GM21576 (cell line): Measurements from ENCODE around the gene RSPRY1.
"Not testable (repeated sequence)": the region's sequence is repeated elsewhere in the genome, so short reads cannot be mapped to it uniquely, and the experiment has no call there.

Source experiments
- ATAC-seq: cut with Tn5 transposase; IDR thresholded peaks from one replicate; pipeline ENCODE4 v1.9.1; 2021; ENCODE audit warnings: mild to moderate bottlenecking, moderate library complexity; ENCODE audit not compliant: unreplicated experiment

RSPRY1 gene

DNA sequence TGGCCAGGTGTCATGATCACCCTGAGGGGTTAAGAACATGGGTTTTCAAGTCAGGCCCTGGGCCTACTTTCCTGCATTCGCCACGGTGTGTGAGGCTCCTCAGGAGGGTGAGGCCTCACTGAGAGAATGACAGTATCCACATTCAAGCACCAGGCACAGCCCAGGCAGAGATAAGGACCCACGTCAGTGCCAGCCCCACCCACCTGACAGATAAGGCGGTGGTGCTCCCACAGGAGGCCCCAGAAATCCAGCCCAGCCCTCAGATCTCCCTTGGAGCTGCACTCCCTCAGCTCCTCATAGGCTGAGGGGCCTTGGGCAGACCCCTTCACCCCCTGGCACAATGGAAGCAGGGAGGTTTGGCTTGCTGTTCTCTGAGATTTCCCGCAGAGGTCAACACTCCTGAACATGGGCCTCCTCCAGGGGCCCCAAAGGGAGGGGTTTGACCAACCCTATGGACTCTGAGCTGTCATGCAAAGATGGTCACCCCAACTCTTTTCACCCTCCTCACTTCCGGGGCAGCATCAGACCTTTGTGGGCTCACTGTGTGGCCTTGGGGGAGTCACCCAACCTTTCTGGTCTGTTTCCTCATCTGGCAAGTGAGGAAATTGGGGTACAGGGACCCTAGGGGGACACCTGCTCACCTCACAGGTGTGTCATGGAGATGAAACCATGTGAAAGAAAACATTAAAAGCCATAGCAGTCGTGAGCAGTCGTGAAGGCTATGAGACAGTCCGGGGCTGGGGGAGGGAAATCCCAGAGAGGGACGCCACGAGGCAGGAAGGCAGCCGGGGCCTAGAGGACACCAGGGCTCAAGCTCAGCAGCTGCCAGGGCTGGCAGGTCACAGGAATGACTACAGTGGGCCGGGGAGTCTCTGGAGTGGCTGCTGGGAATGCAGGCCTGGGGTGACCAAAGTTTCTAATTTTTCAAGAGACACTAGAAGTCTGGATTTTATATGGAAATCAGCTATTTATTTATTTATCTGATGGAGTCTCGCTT, 83.0 kb downstream of the RSPRY1 start:
- no peak for ATAC-seq

DNA sequence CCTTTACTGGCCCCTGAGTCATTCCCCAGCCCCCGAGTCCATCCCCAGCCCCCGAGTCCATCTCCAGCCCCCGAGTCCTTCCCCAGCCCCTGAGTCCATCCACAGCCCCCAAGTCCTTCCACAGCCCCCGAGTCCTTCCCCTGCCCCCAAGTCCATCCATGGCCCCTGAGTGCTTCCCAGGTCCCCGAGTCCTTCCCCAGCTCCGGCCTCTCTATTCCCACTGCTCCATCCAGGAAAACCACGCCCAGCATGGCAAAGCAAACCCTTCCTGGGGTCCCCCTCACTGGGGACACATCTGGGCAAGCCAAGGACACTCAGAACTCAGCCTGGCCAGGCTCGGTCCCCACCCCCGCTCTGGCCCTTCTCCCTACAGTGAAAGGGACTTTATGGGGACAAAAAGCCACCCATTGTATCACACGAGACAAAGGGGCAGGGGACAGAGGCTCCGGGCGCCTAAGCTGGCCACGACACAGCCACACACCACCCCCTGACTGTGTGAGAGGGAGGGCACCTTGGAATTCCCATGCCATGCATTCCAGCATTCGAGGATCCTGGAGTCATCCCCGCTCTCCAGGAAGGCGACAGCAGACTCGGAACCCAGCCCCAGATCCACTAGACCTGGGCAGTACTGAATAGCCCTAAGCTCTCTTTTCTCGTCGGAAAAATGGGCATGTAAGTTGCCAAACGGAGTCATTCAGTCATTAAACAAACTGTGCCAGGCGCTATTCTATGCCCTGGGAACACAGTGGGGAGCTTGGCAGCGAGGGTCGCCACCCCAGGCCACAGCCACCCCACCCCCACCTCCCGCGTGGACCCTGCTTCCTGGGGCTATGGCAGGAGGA, 84.3 kb downstream of the RSPRY1 start:
- ATAC-seq: no peak

DNA sequence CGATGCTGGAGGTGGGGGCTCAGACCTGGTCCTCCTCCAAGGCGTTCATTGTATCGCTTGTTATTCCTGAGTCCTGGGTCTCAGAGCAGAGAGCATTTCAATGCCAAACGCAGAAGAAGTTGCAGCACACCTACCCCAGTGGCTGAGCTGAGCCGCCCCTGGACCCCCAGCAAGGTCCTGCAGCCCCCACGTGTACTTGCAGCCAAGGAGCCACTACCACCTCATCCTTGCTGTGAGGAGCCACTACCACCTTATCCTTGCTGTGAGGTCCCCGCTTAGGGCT, 84.9 kb downstream of the RSPRY1 start:
- no peak for ATAC-seq

DNA sequence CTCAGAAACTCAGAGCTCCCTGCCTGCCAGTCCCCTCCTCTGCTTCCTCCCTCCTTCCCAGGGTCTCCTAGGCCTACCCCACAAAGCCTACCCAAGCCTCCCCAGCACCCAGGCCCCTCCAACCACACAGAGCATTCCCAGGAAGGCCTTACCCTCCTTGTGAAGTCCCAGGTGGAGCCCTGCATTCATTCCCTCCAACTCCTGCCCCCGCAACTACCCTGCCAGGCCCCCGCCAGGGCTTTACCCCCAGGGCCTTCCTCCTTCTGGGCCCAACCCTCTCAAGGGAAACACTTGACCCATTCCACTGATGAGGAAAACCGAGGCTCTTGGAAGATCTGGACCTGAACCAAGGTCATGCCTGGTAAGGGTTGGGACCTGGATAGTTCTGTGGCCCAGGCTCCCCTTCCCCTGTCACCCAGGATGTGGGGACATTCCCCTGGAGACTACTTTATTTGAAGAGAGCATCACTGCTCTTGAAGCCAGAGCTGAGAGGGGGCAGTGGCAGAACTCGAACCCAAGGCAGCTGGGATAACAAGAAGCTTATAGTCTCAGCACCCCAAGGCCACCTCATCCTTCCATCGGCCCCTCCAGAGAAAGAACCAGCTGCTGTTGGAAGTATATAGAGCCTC, 85.9 kb downstream of the RSPRY1 start:
- no peak for ATAC-seq

GRCh38 chr16:57273359-57273758, 87.2 kb downstream of the RSPRY1 start:
- no peak for ATAC-seq

- ATAC-seq: no peak
Observed at GRCh38 chr16:57273826-57274225, 87.7 kb downstream of the RSPRY1 start.

DNA sequence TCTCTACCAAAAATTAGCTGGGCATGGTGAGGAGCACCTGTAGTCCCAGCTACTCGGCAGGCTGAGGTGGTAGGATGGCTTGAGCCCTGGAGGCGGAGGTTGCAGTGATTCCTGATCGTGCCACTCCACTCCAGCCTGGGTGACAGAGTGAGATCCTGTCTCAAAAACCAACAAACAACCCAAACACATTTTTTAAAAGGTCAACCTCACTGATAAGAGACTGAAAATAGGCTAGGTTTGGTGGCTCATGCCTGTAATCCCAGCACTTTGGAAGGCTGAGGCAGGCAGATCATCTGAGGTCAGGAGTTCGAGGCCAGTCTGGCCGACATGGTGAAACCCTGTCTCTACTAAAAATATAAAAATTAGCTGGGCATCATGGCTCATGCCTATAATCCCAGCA, 89.8 kb downstream of the RSPRY1 start:
- not testable (repeated sequence) for ATAC-seq

GRCh38 chr16:57276596-57276995, 90.5 kb downstream of the RSPRY1 start:
- no peak for ATAC-seq

DNA sequence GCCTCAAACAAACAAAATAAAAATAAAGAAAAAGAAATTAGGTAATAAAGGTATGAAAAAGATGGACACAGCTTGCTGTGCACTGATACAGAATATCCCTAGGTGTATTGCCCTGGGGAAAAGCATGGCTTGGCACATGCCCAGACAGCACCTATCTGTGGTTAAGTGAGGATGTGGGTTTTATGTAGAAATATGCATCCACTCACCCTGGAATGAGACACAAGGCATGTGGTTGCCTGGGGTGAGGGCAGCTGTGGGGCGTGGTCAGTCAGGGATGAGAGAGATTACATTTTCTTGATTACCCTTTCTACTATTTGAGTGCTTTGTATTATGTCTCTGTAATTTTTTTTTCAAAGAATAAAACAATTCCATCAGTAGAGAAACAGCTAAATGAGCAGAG, 91.5 kb downstream of the RSPRY1 start:
- no peak for ATAC-seq

DNA sequence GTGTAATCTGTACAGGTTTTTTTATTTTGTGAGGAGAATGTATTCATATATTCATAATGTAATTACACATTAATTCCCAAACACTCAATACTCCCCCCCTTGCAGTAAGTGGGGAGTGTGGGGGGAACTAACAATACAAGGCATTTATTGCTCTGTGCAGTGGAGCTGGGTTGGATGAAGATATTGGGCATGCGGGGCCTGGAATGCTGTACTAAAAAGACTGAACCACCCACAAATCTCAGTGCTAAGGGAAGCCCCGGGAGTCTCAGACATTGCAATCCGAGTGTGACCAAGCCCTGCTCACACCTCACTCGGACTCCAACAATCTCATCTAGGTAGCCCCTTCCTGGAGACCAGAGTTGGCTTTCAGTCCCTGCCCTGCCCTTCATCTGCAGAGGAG, 92.4 kb downstream of the RSPRY1 start:
- ATAC-seq: no peak

GRCh38 chr16:57279780-57280638, 93.9 kb downstream of the RSPRY1 start:
- ATAC-seq: no peak

DNA sequence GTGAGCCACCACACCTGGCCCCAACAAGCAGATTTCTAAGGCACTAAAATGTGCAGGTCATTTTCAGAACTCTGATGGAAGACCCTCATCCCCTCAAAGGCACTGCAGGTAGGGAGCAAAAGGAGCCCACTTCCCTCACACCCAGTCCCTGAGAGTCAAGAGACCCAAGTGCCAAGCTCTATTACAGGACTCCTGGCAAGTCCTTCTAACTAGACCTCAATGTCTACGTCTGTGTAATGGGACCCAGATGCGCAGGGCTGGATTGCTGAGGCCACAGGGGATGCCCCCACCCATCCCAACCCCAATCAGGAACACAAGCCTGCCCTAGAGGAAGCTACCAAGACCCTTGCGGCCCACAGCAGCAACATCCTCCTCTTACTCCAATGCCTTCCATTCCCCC, 95.7 kb downstream of the RSPRY1 start:
- ATAC-seq: no peak

GRCh38 chr16:57282510-57283213, 96.5 kb downstream of the RSPRY1 start:
- no peak for ATAC-seq

DNA sequence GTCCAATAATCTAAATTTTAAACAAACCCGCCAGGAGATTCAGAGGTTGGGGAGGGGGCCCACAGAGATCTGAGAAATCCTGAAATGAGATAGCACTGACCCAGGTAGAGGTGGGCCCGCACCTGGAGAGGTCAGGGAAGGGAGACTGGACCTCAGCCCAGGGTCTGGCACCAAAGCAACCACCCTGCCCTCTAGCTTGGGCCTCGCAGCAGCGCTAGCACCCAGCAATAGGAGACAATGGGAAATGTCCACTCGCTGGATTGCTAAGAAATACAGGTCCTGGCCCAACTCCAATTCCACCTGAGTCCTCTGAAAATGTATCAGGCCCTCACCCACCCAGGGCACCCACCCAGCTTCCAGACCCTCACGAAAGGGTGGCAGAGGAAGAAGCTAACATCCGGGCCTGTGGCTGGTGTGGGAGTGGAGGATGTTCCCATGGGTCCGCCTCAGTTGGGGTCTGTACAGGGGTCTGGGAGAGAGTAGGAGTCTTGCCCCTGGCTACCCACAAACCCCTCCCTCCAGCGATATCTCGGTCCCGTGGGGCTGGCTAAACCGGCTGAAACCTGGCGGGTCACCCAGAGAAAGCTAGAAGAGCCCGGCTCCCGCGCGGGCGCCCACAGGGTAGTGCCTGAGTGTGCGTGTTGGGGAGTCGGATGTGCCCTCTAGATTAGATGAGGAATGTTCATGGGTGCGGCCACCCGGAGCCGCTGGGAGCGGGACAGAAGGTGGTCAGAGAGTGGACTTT, 97.3 kb downstream of the RSPRY1 start:
- no peak for ATAC-seq

GRCh38 chr16:57283959-57284208, 97.8 kb downstream of the RSPRY1 start:
- ATAC-seq: no peak

- ATAC-seq: no peak
Observed at GRCh38 chr16:57284209-57284951, 98.3 kb downstream of the RSPRY1 start, which contains the start of gene PLLP. TSS of gene PLLP (minus strand) at chr16:57284672. CDS start at chr16:57284540, 132 bp downstream.

- no peak for ATAC-seq
Observed at GRCh38 chr16:57284952-57285363, 98.8 kb downstream of the RSPRY1 start.

- ATAC-seq: no peak
Observed at GRCh38 chr16:57285379-57285778, 99.2 kb downstream of the RSPRY1 start.
